UCSD-AML1 (cell line): ENCODE results near the gene SLC30A4.

Experiments
- DNase-seq: peaks from one replicate; lab custom pipeline; 2025; ENCODE audit not compliant: unreplicated experiment; lab: John Stamatoyannopoulos, UW

The SLC30A4 gene

DNA sequence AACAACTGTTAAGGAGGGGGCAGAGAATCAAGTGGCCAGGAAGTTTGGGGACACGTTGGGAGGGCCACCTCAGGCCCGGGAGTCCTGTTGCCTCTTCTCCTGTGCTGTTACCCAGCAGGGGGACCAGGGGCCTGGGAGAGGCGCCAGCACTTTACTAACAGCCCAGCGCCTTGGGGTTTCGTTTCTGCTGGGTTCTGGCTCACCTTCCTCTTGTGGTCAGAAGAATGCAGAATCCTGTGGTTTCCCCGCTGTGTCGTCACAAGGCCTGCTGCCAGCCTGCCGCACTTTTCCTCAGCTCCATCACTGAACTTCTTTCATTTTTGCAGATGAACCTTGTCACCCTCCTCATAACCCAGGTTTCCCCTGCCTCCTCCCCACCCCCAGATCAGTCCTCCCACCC lies 67.7 kb downstream of the SLC30A4 start:
- DNase-seq = peak; percentile 70

DNA sequence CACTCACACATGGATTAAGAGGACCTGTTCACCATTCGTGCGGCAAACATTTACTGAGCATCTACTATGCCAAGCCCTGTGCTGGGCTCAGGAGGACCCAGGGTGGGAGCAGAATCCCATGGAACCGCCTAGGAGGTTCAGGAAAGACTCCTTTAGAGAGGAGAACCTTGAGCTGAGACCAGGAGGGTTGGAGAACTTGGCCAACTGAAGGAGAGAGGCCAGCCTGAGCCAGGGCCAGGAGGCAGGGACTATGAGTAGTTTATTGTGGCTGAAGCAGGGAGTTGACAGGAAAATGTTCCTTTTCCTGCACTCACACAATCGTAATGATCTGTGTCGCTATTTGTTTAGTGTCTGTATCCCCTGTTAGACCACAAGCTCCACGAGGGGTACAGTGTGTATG lies 71.3 kb downstream of the SLC30A4 start:
- DNase-seq = no peak

DNA sequence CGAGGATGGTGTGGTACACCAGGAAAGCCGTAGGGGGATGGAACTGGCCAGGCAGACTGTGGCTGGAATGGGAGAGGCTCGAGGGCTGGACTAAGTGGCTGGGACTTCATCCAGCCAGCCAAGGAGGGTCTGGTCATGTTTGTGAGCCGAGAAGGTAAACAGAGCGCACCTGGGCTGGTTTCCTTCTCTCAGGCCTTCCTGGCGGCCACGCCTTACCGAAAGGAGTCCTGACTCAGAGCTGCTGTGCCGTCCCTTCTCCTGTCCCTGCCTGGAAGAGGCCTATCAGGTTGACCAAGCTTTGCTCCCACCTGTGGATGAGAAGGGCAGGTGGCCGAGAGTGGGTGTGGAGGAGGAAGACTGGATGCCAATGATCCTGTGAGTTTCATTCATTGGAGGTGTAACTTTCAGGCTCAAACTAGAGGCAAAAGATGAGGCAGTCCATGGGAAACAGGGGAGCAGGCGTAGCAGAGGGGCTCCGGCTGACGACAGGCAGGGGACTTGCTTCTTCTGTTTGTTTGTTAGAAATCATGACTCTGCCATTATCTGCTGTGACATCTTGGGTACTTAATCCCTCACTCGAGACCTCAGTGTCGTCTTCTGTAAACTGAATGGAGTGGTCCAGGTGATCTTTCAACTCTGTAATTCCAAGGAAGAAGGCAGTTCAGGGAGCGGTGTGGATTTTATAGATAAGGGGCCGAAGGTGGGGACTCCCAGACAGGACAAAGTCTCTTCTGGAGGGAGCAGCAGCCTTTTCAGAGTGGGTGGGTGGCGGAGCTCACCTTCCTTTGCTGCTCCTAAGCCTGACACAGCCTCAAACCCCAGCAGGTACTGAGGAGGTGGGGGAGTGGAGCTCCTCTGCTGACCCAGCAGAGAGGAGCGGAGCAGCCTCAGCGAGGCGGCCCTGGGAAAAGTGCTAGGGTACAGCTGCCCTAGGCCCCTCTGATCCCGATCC lies 72.4 kb downstream of the SLC30A4 start:
- DNase-seq = no peak

DNA sequence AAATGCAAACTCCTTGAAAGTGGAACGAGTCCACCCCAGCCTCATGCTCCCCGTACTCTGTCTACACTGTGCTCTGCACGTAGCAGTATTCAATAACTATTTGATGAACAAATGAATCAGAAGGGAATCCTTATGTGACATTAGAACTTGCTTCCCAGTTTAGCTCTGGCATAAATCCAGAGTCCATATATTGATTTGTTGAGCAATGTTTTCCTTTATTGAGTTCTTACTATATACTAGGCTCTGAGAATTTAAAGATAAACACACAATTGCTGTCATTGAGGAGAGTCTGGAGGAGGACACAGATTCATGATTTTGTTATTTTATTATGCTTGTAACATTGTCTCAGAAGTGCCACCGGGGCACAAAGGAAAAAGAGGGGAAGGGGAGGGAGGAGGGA lies 73.2 kb downstream of the SLC30A4 start:
- no peak for DNase-seq

DNA sequence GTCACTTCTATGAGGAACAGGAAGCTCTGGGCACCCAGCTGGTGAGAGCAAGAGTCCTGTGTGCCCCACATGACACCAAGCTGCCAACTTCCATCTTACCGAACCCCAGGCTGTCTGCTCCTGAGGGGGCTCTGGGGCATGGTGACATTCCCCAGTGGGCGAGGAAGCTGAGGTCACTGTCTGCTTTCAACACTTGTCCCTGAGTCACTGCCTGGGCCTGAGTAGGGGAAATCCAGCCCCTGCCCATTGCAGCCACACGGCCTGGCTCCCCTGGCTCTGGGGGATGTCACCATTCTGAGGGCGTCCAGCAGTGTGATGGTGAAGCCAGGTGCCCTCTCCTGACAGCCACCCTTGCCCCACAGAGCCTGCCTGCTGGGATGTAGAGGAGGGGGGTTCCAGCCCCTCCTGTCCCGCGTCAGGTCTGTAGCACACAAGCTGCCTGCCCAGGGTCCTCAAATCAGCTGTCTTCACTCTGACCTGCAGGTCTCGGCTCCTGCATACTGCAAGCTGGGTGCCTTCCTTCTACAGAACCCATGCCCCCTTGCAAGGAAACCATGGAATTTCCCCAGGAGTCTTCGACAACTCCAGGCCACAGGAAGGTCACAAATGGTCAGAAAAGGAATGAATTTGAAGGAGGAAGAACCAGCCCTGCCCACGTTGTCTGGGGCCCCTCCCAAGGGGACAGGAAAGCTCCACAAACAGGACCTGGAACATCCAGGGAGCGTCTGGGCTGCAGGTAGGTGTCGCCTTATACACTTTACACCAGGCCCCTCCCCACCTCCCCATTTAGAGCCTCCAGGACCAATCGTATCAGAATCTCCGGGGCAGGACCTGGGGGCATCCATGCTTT lies 74.3 kb downstream of the SLC30A4 start:
- no peak for DNase-seq

DNA sequence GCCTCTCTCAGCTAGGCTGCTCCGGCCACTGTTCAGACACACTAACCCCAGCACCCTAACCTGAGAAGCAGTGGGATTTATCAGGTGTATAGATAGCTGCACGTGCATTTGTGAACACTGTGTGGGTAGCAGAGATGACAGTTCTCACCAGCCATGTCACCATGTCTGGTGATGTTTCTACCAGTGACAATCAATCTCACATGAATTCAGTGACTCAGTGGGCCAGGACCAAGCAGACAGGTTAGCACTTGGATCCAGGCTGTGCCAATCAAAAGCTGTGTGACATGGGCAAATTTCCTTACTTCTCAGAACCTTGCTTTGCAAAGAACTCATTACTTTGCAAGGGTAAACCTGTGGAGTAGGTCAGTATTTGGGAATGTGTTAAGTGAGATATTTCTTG lies 78.9 kb downstream of the SLC30A4 start:
- no peak for DNase-seq

DNA sequence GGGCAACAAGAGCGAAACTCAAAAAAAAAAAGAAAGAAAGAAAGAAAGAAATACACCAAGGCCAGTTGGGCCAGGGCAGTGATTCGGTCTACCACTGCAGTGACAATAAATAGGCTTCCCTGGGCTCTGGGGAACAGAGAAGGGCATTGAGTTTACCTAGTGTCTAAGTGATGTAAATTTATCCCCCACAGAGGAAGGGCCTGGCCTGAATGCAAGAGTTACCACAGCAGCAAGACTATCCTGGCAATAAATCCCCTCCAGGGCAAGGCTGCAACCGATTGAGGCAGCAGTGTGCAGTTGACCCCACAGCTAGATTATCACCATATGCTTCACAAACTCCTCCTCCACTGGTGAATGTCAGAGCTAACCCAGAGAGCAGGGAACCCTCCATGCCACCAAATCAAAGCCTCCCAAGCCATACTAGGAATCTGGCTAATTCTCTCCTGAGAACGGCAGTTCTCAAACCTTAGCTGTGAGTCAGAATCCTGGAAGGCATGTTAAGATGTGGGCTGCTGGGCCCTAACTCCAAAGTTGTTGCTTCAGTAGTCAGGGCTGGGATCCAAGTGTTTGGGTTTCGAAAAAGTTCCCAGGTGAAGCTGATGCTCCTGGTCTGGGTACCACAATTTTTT lies 79.9 kb downstream of the SLC30A4 start:
- no peak for DNase-seq

DNA sequence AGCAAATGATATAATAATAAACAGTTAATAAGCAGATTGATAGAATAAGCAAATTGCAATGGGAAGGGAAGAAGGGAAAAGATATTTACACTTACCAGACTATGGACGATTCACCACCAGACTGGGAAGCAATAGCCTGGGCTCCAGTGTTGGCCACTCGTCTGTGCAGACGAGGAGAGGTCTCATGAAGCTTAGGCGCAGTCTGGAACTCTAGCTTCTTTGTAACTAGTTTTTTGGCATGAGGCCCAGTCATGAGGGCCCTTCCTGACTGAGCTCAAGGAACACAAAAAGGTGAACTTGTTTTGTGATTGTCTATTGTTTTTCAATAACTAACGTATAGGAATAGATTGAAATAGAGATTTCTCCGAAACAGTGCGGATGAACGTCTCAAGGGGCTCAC lies 80.9 kb downstream of the SLC30A4 start:
- no peak for DNase-seq

DNA sequence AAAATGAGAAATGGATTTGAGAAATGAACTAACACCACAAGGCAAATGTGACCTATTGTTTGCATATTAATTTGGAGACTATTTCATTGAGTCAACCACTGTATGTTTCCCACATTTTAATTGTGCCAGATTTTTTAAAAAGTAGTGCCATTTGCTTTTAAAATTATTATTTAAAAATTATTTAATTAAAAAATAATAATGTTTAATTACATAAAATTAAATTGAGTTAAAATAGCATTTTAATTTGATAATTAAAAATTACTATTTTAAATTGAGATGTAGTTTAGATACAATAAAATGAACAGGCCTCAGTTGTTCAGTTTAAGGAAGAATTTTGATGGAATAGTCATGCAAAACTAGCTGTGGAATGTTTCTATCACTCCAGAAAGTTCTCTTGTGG lies 81.5 kb downstream of the SLC30A4 start:
- DNase-seq = no peak

DNA sequence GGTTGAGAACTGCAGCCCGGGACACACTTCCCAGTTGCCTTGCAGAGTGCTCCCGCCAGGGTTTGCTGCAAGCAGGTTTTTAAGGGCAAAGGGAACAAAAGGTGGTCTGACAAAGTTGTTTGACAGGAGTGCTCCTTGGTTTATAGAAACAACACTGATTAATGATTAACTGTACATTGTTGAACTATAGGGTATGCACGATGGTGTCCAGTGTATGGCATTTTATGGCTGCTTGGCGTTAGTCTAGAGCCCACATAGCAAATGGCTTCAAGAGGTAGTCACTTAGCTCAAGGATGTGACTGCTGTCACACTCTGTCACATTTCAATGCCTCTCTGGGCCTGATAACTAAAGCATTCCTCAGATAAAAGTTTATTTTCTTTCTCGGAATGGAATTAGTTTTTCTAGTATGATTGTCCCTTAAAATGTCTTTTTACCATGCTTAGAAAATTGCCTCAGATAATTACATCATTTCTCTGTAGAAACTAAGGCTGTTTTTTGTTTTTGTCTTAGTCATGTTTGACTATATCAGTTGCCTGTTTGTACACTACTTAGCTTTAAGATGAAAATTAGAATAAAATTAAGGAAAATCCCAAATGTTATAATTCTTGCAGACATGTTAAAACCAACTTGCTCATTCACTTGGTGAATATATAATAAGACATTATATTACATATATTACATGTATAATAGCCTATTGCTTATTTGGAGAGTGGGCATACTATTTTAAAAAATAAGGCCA lies 82.9 kb downstream of the SLC30A4 start:
- no peak for DNase-seq

DNA sequence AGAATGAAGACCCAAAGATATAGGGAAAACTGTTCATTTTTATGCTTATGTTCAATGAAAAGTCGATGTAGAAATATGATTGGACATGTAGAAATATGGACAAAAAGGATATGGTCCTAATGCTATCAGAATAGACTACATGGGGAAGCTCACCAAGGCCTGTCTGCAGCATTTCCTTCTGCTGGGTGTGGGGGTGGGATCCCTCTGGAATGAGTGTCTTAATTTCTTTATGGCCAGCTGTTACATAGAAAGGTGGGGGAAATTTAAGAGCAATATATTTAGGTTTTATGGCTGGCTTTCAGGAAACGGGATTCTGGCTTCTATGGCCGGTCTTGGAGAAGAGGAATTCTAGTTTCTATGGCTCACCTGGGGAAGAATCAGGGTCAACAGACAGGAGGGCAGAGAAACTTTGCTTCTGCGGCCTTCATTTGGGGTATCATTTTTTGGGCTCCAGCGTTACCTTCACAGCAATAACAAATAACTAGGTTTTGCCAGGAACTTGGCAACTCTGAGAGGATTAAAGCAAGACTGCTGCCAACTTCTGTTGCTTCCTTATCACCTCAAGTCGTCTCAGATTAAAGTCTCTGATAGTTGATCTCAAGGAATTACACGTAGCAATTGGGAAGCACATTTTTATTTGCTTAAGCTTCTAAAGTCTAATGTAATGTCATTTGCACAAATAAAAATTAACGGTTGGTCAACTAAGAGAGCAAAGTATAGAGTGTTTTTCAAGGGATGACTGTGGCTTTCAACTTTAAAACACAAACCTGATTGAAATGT lies 87.2 kb downstream of the SLC30A4 start:
- no peak for DNase-seq

DNA sequence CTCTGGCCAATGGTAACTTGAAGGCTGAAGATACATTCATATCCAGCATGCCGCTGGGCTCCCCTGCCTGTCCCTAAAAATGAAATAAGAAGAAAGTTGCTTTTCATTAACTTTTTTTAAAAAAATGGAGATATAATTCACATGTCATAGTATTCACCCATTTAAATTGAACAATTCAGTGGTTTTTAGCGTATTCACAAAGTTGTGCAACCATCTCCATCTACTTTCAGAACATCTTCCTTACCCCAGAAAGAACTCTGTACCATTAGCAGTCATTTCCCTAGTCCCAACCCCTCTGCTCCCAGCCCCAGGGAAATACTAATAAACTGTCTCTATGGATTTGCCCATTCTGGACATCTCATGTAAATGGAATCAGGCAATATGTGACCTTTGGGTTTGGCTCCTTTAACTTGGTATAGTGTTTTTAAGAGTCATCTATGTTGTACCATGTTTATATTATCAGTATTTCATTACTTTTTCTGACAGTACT lies 88.4 kb downstream of the SLC30A4 start:
- DNase-seq = no peak

DNA sequence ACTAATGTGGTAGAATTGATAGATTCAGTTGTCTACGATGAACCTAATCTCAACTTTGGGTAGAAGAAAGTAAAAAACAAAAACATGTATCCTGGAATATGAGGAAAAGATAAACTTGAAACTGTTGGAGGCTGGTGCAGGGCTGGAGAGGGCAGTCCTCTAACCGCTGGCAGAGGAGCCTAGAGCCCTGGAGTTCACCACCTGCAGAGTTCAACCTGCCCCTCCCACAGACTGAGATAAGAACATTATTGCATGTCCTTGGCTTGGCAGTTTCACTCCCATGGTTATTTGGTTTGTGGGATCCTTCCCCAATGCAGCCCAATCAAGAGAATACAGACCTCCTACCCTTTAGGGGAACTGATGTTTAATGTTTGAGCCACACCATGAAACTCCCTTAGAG lies 91.0 kb downstream of the SLC30A4 start:
- no peak for DNase-seq

DNA sequence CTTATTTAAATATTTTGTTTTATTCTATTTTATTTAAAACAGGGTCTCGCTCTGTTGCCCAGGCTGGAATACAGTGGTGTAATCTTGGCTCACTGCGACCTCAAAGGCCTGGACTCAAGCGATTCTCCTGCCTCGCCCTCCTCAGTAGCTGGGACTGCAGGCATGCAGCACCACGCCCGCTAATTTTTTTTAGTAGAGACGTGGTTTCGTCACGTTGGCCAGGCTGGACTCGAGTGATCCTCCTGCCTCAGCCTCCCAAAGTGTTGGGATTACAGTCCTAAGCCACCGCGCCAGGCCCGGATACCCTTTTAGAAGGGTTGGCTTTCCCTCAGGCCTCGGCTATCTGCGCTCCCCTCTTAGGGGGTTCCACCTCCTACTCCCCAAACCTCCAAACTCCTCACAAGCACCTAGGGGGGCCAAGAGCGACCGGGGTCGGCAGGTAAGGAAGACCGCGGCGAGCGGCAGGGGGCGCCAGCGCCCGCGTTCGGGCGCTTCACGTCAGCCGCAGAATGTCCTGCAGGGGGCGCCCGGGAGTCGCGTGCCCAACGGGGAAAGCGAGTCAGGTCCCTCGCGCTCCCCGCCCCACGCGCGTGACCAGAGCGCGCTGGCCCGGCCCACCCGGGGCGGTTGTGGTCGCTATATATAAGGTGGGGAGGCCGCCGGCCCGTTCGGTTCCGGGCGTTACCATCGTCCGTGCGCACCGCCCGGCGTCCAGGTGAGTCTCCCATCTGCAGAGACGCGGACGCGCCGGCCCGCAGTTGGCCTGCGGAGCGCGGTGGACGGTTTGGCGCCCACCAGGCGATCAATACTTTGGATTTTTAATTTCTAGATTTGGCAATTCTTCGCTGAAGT lies 92.4 kb downstream of the SLC30A4 start:
- DNase-seq = peak; percentile 69
